ENCODE results near the gene GDAP1L1.

DNA sequence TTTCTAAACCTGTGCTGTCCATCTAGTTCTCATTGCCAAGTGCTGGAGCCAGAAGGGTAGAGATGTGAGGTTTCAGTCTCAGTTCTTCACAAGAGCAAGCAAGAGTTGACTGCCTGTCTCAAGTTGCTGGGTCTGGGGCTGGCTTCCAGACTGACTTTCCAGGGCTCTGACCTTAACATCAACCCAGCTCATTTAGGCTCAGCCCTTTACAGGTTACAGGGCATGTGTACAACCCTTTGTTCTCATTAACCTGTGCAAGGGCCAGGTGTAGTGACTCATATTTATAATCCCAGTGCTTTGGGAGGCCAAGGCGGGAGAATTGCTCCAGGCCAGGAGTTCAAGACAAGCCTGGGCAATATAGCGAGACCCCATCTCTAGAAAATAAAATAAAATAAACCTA, 33.3 kb downstream of the GDAP1L1 start:
- TF ChIP-seq, protein P1, sequence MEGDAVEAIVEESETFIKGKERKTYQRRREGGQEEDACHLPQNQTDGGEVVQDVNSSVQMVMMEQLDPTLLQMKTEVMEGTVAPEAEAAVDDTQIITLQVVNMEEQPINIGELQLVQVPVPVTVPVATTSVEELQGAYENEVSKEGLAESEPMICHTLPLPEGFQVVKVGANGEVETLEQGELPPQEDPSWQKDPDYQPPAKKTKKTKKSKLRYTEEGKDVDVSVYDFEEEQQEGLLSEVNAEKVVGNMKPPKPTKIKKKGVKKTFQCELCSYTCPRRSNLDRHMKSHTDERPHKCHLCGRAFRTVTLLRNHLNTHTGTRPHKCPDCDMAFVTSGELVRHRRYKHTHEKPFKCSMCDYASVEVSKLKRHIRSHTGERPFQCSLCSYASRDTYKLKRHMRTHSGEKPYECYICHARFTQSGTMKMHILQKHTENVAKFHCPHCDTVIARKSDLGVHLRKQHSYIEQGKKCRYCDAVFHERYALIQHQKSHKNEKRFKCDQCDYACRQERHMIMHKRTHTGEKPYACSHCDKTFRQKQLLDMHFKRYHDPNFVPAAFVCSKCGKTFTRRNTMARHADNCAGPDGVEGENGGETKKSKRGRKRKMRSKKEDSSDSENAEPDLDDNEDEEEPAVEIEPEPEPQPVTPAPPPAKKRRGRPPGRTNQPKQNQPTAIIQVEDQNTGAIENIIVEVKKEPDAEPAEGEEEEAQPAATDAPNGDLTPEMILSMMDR (conservative IDR thresholded peaks at IDR 0.05; ENCODE audit: low read depth, low read length) = no peak
- no peak for TF ChIP-seq EZH2 (IDR thresholded peaks at IDR 0.05; ENCODE audit: borderline replicate concordance, low read depth, low read length, poor library complexity, severe bottlenecking)

All from A673 (cell line).